ENCODE measurements around the gene ROPN1.
"Not testable (repeated sequence)": the region's sequence is repeated elsewhere in the genome, so short reads cannot be mapped to it uniquely, and the experiment has no call there.

The ROPN1 gene

GRCh38 chr3:123991730-123992588 is at the start of gene ROPN1:
Gene ROPN1, minus strand, starts transcription at chr3:123992124. Its CDS starts 11,643 bp downstream, at chr3:123980481.
- in situ Hi-C loops (cut with HindIII; ENCODE audit: low sequenced_read_pairs) = loop anchor here (5.0 kb wide), 1 partner anchor 65 kb away; no protein-coding TSS in a partner anchor

- in situ Hi-C loops (cut with HindIII; ENCODE audit: low sequenced_read_pairs) = loop anchor here (5.0 kb wide), 1 partner anchor 36 kb away; no protein-coding TSS in a partner anchor
Measured at GRCh38 chr3:124041553-124041952, 49.6 kb upstream of the ROPN1 start.

- in situ Hi-C loops (cut with HindIII; ENCODE audit: low sequenced_read_pairs) = no loop called here
Measured at GRCh38 chr3:124037326-124037725, 45.4 kb upstream of the ROPN1 start.

- in situ Hi-C loops (cut with HindIII; ENCODE audit: low sequenced_read_pairs) = not testable (repeated sequence)
Measured at GRCh38 chr3:124036214-124036613, 44.3 kb upstream of the ROPN1 start.

- in situ Hi-C loops (cut with HindIII; ENCODE audit: low sequenced_read_pairs) = no loop called here
Measured at GRCh38 chr3:124035463-124036121, 43.7 kb upstream of the ROPN1 start.

GRCh38 chr3:124034844-124035152 is 42.9 kb upstream of the ROPN1 start:
- in situ Hi-C loops (cut with HindIII; ENCODE audit: low sequenced_read_pairs) = no loop called here

- in situ Hi-C loops (cut with HindIII; ENCODE audit: low sequenced_read_pairs) = no loop called here
Measured at GRCh38 chr3:124034016-124034843, 42.3 kb upstream of the ROPN1 start.

- in situ Hi-C loops (cut with HindIII; ENCODE audit: low sequenced_read_pairs) = no loop called here
Measured at GRCh38 chr3:124033360-124034015, 41.6 kb upstream of the ROPN1 start, which contains the start of gene KALRN. Gene KALRN, plus strand, starts transcription at chr3:124033369.

- in situ Hi-C loops (cut with HindIII; ENCODE audit: low sequenced_read_pairs) = no loop called here
Measured at GRCh38 chr3:124032881-124033359, 41.0 kb upstream of the ROPN1 start.

- in situ Hi-C loops (cut with HindIII; ENCODE audit: low sequenced_read_pairs) = no loop called here
Measured at GRCh38 chr3:124032311-124032880, 40.5 kb upstream of the ROPN1 start.

- in situ Hi-C loops (cut with HindIII; ENCODE audit: low sequenced_read_pairs) = loop anchor here (5.0 kb wide), 1 partner anchor 96 kb away; no protein-coding TSS in a partner anchor
Measured at GRCh38 chr3:124026516-124026915, 34.6 kb upstream of the ROPN1 start.

- in situ Hi-C loops (cut with HindIII; ENCODE audit: low sequenced_read_pairs) = not testable (repeated sequence)
Measured at GRCh38 chr3:124023531-124023930, 31.6 kb upstream of the ROPN1 start.

- in situ Hi-C loops (cut with HindIII; ENCODE audit: low sequenced_read_pairs) = no loop called here
Measured at GRCh38 chr3:124019291-124019690, 27.4 kb upstream of the ROPN1 start.

- in situ Hi-C loops (cut with HindIII; ENCODE audit: low sequenced_read_pairs) = not testable (repeated sequence)
Measured at GRCh38 chr3:124017502-124017901, 25.6 kb upstream of the ROPN1 start.

- in situ Hi-C loops (cut with HindIII; ENCODE audit: low sequenced_read_pairs) = not testable (repeated sequence)
Measured at GRCh38 chr3:124016483-124016882, 24.6 kb upstream of the ROPN1 start.

GRCh38 chr3:124014366-124014942 is 22.5 kb upstream of the ROPN1 start:
- in situ Hi-C loops (cut with HindIII; ENCODE audit: low sequenced_read_pairs) = no loop called here

- in situ Hi-C loops (cut with HindIII; ENCODE audit: low sequenced_read_pairs) = not testable (repeated sequence)
Measured at GRCh38 chr3:124008321-124008720, 16.4 kb upstream of the ROPN1 start.

GRCh38 chr3:124007186-124007585 is 15.3 kb upstream of the ROPN1 start:
- in situ Hi-C loops (cut with HindIII; ENCODE audit: low sequenced_read_pairs) = no loop called here

GRCh38 chr3:124002405-124003079 is 10.6 kb upstream of the ROPN1 start:
- in situ Hi-C loops (cut with HindIII; ENCODE audit: low sequenced_read_pairs) = not testable (repeated sequence)

All from endothelial cell of hepatic sinusoid (primary cell).